Psoas muscle (tissue), 8 donors: Measurements from ENCODE around the gene NR5A1. TPM values are rescaled to one million over a fixed set of nuclear protein-coding genes. Genes with fewer than 3 reads are reported as not detected.

Source experiments
- ATAC-seq, 4 donors: fragments of 200-7000 bp; cut with Tn5 transposase; one replicate each; pipeline ENCODE4 v1.9.1; 2020; ENCODE audit warnings: moderate library complexity in 3 of 4, mild to moderate bottlenecking in 2 of 4
- DNase-seq, 2 donors: peaks; one replicate each; pipeline ENCODE4 v3.0.0-alpha.2; 2020
- H3K27ac ChIP-seq: fragments of 200-600 bp; one replicate; pipeline ENCODE4 v1.8.0; 2022
- H3K27me3 ChIP-seq, 3 donors: fragments of 200-600 bp in 1 of 3; one replicate each; pipeline versions ENCODE4 v1.6.1 to v1.8.0; 2013 to 2022; ENCODE audit warnings: low read length in 2 of 3, mild to moderate bottlenecking in 2 of 3, moderate library complexity in 1 of 3; ENCODE audit not compliant: insufficient read depth in 3 of 3
- H3K36me3 ChIP-seq, 2 donors: fragments of 200-600 bp in 1 of 2; one replicate each; pipeline versions ENCODE4 v1.6.1 to v1.8.0; 2013 to 2022; ENCODE audit warnings: low read depth in 1 of 2, mild to moderate bottlenecking in 1 of 2, moderate library complexity in 1 of 2; ENCODE audit not compliant: insufficient read depth in 1 of 2
- H3K4me1 ChIP-seq: fragments of 200-600 bp; one replicate; pipeline ENCODE4 v1.8.0; 2022
- H3K4me3 ChIP-seq: fragments of 200-600 bp; one replicate; pipeline ENCODE4 v1.8.0; 2022; ENCODE audit warnings: mild to moderate bottlenecking
- H3K9me3 ChIP-seq: fragments of 200-600 bp; one replicate; pipeline ENCODE4 v1.8.0; 2022
- CTCF ChIP-seq: fragments of 200-600 bp; IDR thresholded peaks from one replicate; pipeline ENCODE4 v1.8.0; 2022; ENCODE audit warnings: antibody characterized with exemption
- WGBS, 3 donors: extraction: QIAGEN DNeasy Blood & Tissue Kit; methylation state at CpG; one replicate each; pipeline versions ENCODE4 v1.1.6 to v1.1.7; 2013; 5-methylcytosine and 5-hydroxymethylcytosine counted together
- intact Hi-C, 2 donors: fragments of 100-400 bp; cut with DNase I; formaldehyde crosslinking; loops; one replicate each; pipeline versions ENCODE4 v1.11.0 to v1.14.2; 2022
- polyA plus RNA-seq, 3 donors: library from polyadenylated mRNA; stranded (reverse); fragments of 200-250 nt; gene quantifications; one replicate each; pipeline ENCODE4 v1.2.3, GENCODE V29; 2013
- total RNA-seq, 4 donors: library from RNA; stranded (reverse); fragmentation: NEBNext Ultra II Directional in 2 of 4; extraction: Animal tissue kit (Norgen Biotek cat#: 25700) in 2 of 4; gene quantifications; one replicate each; pipeline versions ENCODE4 v1.2.1 to v1.2.4, GENCODE V29; 2021 to 2023
- donor health status: healthy with polysubstance abuse.
- donor health status: DM: no; HTN: no; CAD: no; lungs with moderate emphysema.
- donor health status: Bipolar disorder and iron deficiency.
- donor health status: healthy.
- donor health status: DM: yes; HTN: yes; CAD: no.
- donor health status: DM: no; HTN: no; CAD: no.
- donor health status: DM: no; HTN: no; CAD: no.
- donor health status: DM: yes; HTN: yes; CAD: no.

Gene NR5A1
- total and polyA plus RNA-seq, 7 donors = 0.01 to 0.75 (median 0.35) TPM; not detected in 3

- Histone ChIP-seq H3K27ac (no peak overlapping the region), H3K36me3 (no peaks in the 10 kb centered on the region), H3K4me3 (no peak overlapping the region), H3K4me1 (no peaks in the 10 kb centered on the region), H3K27me3 (peaks cover 0 to 36% (median 20%) of the 10 kb centered on the region in 3 donors), H3K9me3 (no peaks in the 10 kb centered on the region)
- WGBS, 3 donors = 33 to 56% (median 44%) methylated on average over 10 of the region's 10 CpGs
- ATAC-seq = no peak
- peak in 1 of 2 donors; percentile 25 for DNase-seq
- intact Hi-C loops = no loop called here
- TF ChIP-seq CTCF = no peak
Measured at GRCh38 chr9:124473310-124473709, 33.9 kb downstream of the NR5A1 start.

- Histone ChIP-seq H3K9me3 (no peaks in the 10 kb centered on the region), H3K4me3 (no peak overlapping the region), H3K36me3 (no peaks in the 10 kb centered on the region), H3K27me3 (peaks cover 0 to 31% (median 19%) of the 10 kb centered on the region in 3 donors), H3K27ac (no peak overlapping the region), H3K4me1 (no peaks in the 10 kb centered on the region)
- TF ChIP-seq CTCF = no peak
- no peak for ATAC-seq
- intact Hi-C loops = no loop called here
- DNase-seq = peak; percentile 1 to 18
- 69 to 79% (median 74%) methylated on average over 7 of the region's 7 CpGs for WGBS, 3 donors
Measured at GRCh38 chr9:124472770-124473169, 34.4 kb downstream of the NR5A1 start.

GRCh38 chr9:124471761-124472160 lies 35.4 kb downstream of the NR5A1 start:
- TF ChIP-seq CTCF = no peak
- no peaks in the 10 kb centered on the region for H3K36me3 ChIP-seq
- H3K4me3 ChIP-seq = no peak overlapping the region
- H3K27ac ChIP-seq = no peak overlapping the region
- peaks cover 0 to 25% (median 12%) of the 10 kb centered on the region in 3 donors for H3K27me3 ChIP-seq
- H3K4me1 ChIP-seq = no peaks in the 10 kb centered on the region
- H3K9me3 ChIP-seq = no peaks in the 10 kb centered on the region
- DNase-seq = peak in 1 of 2 donors; percentile 19
- intact Hi-C loops = no loop called here
- 73 to 74% (median 74%) methylated on average over 9 of the region's 9 CpGs for WGBS, 3 donors
- no peak for ATAC-seq

GRCh38 chr9:124470726-124471125 lies 36.5 kb downstream of the NR5A1 start:
- WGBS, 3 donors = 77 to 78% (median 77%) methylated on average over 7 of the region's 7 CpGs
- intact Hi-C loops = no loop called here

More at GRCh38 chr9:124470726-124471125, 36.5 kb downstream of the NR5A1 start:
- H3K36me3 ChIP-seq = no peaks in the 10 kb centered on the region
- TF ChIP-seq CTCF = no peak
- DNase-seq = no peak
- no peaks in the 10 kb centered on the region for H3K9me3 ChIP-seq
- H3K27me3 ChIP-seq = peaks cover 0 to 15% (median 8%) of the 10 kb centered on the region in 3 donors
- H3K27ac ChIP-seq = no peak overlapping the region
- H3K4me3 ChIP-seq = no peak overlapping the region
- H3K4me1 ChIP-seq = no peaks in the 10 kb centered on the region
- ATAC-seq = no peak
